Liver (tissue), 3 donors: ENCODE data around the gene RNF144A.

Experiments
- CTCF ChIP-seq: fragments of 150-350 bp; IDR thresholded peaks from 2 replicates; pipeline ENCODE4 v1.5.1; 2017; ENCODE audit warnings: improper control_type of control experiment, low read depth, low read length; ENCODE audit not compliant: missing input control
- EGR1 ChIP-seq, 2 donors: IDR thresholded peaks; 2 replicates each; pipeline ENCODE4 v1.6.1; 2016 to 2018; ENCODE audit warnings: antibody characterized with exemption in 2 of 2, low read depth in 2 of 2
- FOXA1 ChIP-seq: IDR thresholded peaks from 2 replicates; pipeline ENCODE4 v1.6.1; 2016; ENCODE audit warnings: antibody characterized with exemption
- GABPA ChIP-seq, 2 donors: IDR thresholded peaks in 1 of 2; conservative IDR thresholded peaks in 1 of 2; 2 replicates each; pipeline ENCODE4 v1.6.1; 2016; ENCODE audit warnings: antibody characterized with exemption in 2 of 2, mild to moderate bottlenecking in 1 of 2, moderate library complexity in 1 of 2
- JUND ChIP-seq, 2 donors: IDR thresholded peaks; 2 replicates each; pipeline ENCODE4 v1.6.1; 2016; ENCODE audit warnings: antibody characterized with exemption in 2 of 2
- NR2F2 ChIP-seq: IDR thresholded peaks from 2 replicates; pipeline ENCODE4 v1.6.1; 2016; ENCODE audit warnings: antibody characterized with exemption
- RAD21 ChIP-seq, 2 donors: IDR thresholded peaks; 2 replicates each; pipeline ENCODE4 v1.6.1; 2016; ENCODE audit warnings: antibody characterized with exemption in 2 of 2, mild to moderate bottlenecking in 2 of 2
- REST ChIP-seq: IDR thresholded peaks from 2 replicates; pipeline ENCODE4 v1.6.1; 2016; ENCODE audit warnings: antibody characterized with exemption, mild to moderate bottlenecking
- SP1 ChIP-seq: IDR thresholded peaks from 2 replicates; pipeline ENCODE4 v1.6.1; 2018; ENCODE audit warnings: antibody characterized with exemption, mild to moderate bottlenecking
- TAF1 ChIP-seq: conservative IDR thresholded peaks from 2 replicates; pipeline ENCODE4 v1.6.1; 2016; ENCODE audit warnings: antibody characterized with exemption, mild to moderate bottlenecking
- YY1 ChIP-seq: IDR thresholded peaks from 2 replicates; pipeline ENCODE4 v1.6.1; 2016; ENCODE audit warnings: antibody characterized with exemption, mild to moderate bottlenecking
- ZBTB33 ChIP-seq: IDR thresholded peaks from 2 replicates; pipeline ENCODE4 v1.6.1; 2016; ENCODE audit warnings: antibody characterized with exemption
- TF ChIP-seq, protein P1 (sequence below): IDR thresholded peaks from 2 replicates; pipeline ENCODE4 v1.6.1; 2016; ENCODE audit warnings: antibody characterized with exemption
- TF ChIP-seq, protein P2 (sequence below): IDR thresholded peaks from 2 replicates; pipeline ENCODE4 v1.6.1; 2016; ENCODE audit warnings: antibody characterized with exemption
- donor health status: healthy.
- donor health status: healthy.

DNA sequence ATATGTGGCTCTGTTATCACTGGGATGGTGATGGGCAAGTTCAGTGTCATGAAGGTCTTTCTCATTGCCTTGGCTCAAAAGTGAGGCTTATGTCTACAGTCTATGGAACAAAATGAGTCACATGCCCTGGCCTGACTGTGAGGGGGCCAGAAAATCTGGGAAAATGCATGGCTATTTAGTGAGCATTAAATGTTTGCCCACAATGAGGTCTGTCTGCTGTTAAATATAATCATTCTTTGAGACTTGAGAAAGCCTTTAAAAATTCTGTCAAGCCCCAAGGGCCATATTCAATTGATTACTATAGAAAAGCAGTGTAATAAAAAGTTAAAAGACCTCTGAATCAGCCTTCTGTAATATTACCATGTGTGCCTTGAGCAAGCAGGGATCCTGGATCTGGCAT, 5.5 kb upstream of the RNF144A start:
- TF ChIP-seq CTCF (no peak), NR2F2 (no peak), REST (no peak), JUND (IDR thresholded peaks at IDR 0.05) (no peak), YY1 (no peak), ZBTB33 (no peak), RAD21 (IDR thresholded peaks at IDR 0.05) (no peak), SP1 (no peak), FOXA1 (no peak), TAF1 (no peak), GABPA (IDR thresholded peaks at IDR 0.05 in 1 of 2, conservative IDR thresholded peaks at IDR 0.05 in 1 of 2) (no peak), EGR1 (IDR thresholded peaks at IDR 0.05; ENCODE audit: low read depth in 2 of 2) (no peak)
- TF ChIP-seq, protein P1, sequence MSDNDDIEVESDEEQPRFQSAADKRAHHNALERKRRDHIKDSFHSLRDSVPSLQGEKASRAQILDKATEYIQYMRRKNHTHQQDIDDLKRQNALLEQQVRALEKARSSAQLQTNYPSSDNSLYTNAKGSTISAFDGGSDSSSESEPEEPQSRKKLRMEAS: no peak
- TF ChIP-seq, protein P2, sequence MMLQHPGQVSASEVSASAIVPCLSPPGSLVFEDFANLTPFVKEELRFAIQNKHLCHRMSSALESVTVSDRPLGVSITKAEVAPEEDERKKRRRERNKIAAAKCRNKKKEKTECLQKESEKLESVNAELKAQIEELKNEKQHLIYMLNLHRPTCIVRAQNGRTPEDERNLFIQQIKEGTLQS: no peak
